22Rv1 (cell line): ENCODE measurements around the gene TM4SF20.

Source experiments
- H3K27ac ChIP-seq: fragments of 450-650 bp; 2 replicates; pipeline ENCODE4 v1.5.1; 2017
- CTCF ChIP-seq: fragments of 450-650 bp; IDR thresholded peaks from 2 replicates; pipeline ENCODE4 v1.5.1; 2017; ENCODE audit warnings: mild to moderate bottlenecking
- ZFX ChIP-seq: fragments of 450-650 bp; IDR thresholded peaks from 2 replicates; pipeline ENCODE4 v1.6.1; 2017; ENCODE audit warnings: antibody characterized with exemption, borderline replicate concordance

The TM4SF20 gene

DNA sequence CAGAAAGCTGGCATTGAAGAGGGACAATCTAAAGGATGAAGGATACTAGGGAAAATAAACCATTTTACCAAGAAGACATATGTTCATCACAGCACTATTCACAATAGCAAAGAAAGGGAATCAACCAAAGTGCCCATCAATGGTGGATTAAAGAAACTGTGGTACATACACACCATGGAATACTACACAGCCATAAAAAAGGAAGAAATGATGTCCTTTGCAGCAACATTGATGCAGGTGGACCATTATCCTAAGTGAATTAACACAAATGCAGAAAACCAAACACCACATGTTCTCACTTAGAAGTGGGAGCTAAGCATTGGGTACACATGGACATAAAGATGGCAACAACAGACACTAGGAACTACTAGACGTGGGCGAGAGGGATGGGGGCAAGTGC lies 61.3 kb downstream of the TM4SF20 start:
- no peak for TF ChIP-seq CTCF
- no peak for TF ChIP-seq ZFX
- no peak overlapping the region for H3K27ac ChIP-seq

DNA sequence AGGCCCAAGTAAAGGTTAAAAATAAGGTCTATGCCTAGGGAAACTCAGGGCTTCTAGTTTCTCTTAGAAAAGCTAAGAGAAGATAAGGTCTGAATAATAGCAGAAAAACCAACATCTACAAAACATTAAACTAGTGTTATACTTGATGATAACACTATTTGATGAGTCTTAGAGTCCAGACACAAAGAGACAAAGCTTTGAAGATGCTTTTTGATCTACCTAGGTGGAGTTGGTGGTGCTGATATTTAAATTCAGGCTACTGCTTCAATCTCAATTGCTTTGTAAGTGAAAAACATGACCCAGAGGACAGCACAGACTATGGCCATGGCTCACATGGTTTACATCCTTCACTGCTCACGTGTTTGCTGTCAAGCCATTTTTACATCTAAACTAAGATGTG lies 65.8 kb downstream of the TM4SF20 start:
- H3K27ac ChIP-seq = no peak overlapping the region
- TF ChIP-seq ZFX (no peak), CTCF (no peak)

GRCh38 chr2:227312579-227312978 lies 66.5 kb downstream of the TM4SF20 start:
- H3K27ac ChIP-seq = no peak overlapping the region
- no peak for TF ChIP-seq ZFX
- TF ChIP-seq CTCF = no peak
